ENCODE data around the gene AP3D1.
"Not testable (repeated sequence)": the region's sequence is repeated elsewhere in the genome, so short reads cannot be mapped to it uniquely, and the experiment has no call there.

The AP3D1 gene

DNA sequence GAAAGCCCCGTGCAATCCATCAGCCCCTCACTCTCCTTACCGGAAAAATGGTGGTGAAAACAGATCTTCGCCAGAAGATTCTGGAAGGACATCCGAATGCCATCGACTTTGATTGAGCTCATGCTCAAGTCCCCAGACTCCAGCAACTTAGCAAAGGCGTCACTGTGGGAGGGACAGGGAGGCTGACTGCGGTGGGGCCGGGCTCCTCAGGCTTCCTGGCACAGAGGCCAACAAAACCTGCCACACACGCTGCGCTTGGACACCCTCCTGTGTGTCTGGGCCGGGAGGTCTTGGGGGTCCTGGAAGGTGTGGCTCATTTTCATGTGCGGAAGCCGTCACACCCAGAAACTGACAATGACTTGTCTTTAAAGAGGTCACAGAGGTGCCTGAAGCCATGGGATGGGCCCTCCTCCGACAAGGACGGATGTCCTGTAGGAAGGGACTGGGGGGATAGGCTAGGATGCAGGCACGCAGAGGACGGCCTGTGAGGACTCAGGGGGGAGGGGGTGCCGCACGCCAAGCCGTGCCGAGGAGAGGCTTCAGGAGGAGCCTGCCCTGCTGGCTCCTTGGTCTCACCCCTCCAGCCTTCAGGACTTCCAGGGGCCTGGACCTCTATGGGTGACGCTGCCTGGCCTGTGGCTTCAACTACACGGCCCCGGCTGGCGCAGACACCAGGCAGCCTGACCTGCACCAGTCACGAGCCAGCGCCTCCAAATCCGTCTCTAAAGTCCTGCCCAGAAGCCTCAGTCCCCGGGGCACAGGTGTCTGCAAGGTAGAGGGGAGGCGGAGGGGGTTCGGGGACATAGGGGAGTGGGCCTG, 42.1 kb downstream of the AP3D1 start:
- DNase-seq (ENCODE audit: low spot score), result no peak

DNA sequence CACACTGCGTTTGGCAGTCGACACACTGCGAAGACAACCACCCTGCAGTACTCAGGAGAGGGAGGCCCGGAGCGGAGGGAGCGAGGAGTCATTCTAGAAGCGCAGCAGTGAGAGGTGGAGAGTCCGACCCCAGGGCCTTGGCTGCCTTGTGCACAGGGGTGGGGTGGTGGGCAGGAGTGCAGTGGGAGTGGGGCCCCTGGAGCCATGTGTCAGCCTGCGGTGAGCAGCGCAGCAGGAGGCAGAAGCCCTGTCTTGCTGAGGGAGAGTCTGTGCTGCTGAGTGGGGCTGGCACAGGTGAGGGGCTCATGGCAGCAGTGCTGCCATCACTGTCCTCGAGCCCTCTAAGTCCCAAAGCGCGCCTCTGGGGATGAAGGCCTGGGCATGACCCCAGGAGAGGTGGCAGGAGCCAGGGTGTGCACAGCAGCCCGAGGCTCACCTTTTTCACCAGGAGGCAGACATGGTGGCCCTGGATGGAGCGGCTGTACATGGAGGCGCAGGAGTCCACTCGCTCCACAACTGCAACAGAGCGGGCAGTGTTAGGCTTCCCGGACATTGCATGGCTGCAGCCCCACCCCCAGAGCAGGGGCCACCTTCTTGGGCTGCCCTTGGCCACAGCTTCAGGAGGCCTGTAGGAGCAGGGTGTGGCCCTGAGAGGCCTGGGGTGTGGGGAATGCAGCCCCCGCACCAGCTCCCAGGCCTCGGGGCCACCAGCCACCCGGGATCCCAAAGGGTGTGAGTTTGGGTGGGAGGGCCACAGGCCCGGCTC, 42.9 kb downstream of the AP3D1 start:
- no peak for DNase-seq (ENCODE audit: low spot score)

DNA sequence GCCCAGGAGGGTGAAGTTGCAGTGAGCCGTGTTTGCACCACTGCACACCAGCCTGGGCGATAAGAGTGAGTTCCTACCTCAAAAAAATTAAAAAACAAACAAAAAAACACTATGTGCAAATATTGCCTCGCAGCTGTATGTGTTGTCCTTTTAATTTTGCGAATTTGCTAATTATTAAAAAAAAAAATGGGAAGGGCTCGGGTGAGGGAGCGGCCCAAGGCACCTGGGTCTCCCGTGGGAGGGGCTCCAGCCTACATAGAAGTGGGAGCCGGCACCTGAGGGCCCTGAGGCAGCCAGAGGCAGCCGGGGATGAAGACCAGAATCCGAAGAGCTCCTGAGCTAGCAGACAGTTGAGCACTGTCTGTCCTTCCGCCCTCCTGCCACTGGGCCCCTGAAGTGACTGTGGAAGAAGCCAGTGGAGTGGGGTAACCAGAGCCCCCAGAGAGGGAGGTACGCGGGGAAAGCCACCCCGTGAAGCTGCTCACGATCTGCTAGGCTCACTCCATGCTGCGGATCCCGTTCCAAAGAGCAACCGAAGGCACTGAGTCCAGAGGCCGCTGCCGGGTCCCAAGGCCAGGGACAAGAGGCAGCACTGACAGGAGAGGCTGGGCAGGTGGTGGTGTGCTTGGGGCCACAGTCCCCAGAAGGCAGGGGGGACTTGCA, 48.2 kb downstream of the AP3D1 start:
- no peak for DNase-seq (ENCODE audit: low spot score)

DNA sequence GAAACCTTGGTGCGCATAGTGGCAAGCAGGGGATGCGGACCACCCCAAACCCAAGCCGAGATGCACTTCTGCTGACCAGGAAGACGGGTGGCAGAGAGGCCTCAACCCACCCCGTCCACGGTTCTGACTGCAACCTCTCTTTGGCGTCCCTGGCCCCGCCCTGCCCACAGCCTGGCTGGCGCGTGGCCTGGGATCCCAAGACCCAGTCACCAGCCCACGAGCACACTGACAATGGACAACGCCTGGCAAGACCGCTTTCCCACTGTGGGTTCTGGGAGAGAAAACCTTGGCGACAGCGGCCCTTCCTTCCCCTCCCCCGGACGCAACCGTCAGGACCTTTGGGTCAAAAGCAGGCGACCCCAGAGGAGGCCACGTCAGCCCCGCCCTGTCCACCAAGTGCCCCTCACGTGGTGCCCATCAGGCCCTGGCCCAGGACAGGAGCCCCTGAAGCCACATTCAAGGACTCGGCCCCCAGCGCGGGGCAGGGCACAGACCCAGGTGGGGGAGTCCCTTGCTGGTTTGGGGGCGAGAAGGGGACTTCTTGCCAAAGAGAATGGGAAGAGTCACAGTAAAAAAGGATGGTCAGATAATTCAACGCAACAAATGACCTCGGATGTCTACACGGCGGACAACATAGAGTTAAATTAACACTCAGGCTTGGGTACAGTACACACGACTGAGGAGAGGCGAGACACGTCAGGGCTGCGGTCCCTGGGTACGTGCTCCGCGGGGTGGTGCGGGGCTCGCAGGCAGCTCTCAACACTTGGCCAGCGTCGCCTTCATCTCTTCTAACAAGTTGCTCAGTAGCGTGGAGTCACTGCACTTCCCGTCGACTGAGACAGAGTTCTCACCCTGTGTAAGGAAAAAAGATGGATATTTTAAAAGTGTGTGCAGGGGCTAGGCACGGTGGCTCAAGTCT, 49.7 kb downstream of the AP3D1 start:
- no peak for DNase-seq (ENCODE audit: low spot score)

DNA sequence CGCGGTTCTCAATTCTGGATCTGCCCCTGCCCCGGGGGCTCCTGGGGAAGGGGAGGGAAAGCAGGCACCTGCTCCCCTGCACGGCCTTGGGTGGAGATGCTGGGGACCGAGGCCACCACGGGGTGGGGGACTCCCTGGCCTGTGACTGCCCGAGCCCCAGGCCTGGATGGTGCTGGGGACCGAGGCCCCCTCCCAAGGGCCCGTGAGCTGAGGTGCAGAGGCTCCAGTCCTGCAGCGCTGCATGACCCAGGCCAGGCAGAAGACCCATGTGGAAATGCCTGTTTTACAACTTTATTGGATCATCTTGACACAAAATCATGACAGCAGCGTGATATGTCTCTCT, 50.7 kb downstream of the AP3D1 start:
- no peak for DNase-seq (ENCODE audit: low spot score)

DNA sequence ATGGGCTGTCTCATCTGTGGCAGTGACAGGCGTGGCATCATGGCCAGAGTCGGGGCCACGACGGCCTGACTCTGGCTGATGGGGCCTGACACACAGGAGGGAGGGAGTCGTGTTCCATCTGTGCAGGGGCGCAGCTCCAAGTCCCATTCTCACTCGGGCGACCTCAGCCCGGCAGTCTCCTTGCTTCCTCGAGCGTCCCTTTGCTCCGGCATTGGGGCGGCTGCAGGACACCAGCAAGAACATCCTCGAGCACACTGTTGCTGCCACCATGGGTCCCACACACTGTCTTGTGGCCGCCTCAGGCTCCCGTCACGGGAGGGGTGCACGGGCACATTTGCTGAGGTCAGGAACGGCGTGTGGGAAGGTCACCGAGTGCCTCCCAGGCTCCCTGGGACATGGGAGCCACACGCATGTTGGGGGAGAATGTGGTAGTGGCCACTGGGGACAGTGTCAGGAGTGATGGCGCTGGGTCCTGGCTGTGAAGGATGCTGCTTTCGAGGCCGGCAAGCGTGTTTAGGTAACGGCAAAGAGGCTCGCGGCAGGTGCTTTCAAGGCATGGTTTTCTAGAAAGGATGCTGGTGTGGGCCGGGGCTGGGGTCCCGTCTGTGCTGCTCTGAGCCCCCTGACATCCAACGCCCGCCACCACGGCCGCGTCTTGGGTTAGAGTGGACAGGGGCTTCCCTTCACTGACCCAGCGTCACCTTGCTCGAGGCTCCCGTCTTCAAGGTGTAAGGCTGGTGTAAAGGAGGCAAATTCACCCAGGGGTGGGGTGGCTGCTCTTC, 51.2 kb downstream of the AP3D1 start:
- no peak for DNase-seq (ENCODE audit: low spot score)

DNA sequence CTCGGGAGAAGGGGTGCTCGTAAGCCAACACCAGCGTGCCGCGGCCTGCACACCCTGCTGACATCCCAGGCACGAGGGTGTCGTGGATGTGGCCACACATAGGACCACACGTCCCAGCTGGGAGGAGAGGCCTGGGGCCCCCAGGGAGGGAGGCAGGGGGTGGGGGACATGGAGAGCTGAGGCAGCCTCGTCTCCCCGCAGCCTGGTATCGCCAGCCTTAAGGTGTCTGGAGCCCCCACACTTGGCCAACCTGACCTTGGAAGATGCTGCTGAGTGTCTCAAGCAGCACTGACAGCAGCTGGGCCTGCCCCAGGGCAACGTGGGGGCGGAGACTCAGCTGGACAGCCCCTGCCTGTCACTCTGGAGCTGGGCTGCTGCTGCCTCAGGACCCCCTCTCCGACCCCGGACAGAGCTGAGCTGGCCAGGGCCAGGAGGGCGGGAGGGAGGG, 52.3 kb downstream of the AP3D1 start:
- no peak for DNase-seq (ENCODE audit: low spot score)

DNA sequence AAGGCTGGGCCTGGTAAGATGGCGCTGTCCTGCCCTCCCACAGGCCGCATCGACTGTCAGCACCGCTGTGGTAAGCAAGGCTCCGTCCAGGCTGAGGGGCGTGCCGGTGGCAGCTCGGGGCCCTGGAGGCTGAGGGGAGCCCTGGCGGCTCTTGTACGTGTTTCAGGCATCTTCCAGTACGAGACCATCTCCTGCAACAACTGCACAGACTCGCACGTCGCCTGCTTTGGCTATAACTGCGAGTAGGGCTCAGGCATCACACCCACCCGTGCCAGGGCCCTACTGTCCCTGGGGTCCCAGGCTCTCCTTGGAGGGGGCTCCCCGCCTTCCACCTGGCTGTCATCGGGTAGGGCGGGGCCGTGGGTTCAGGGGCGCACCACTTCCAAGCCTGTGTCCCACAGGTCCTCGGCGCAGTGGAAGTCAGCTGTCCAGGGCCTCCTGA, 53.5 kb downstream of the AP3D1 start:
- no peak for DNase-seq (ENCODE audit: low spot score)

DNA sequence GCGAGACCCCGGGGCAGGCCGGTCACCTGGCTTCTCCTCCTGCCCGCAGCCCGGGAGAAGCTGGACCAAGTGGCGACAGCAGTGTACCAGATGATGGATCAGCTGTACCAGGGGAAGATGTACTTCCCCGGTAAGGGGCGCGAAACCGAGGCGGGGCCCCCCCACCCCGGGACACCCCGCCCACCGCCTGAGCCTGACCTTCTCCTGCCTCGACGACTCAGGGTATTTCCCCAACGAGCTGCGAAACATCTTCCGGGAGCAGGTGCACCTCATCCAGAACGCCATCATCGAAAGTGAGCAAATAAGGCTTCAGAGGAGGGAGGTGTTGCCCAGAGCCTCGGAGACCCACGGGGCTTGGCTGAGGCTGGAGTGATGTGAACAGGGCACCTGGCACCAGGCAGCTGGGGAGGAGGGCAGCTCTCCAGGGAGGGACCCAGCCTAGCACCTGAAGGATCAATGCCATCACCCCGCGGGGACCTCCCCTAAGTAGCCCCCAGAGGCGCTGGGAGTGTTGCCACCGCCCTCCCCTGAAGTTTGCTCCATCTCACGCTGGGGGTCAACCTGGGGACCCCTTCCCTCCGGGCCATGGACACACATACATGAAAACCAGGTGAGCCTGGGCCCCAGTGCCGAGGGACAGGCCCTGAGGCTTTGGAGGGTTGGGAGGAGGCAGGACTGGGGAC, 54.0 kb downstream of the AP3D1 start:
- DNase-seq (ENCODE audit: low spot score), result no peak

DNA sequence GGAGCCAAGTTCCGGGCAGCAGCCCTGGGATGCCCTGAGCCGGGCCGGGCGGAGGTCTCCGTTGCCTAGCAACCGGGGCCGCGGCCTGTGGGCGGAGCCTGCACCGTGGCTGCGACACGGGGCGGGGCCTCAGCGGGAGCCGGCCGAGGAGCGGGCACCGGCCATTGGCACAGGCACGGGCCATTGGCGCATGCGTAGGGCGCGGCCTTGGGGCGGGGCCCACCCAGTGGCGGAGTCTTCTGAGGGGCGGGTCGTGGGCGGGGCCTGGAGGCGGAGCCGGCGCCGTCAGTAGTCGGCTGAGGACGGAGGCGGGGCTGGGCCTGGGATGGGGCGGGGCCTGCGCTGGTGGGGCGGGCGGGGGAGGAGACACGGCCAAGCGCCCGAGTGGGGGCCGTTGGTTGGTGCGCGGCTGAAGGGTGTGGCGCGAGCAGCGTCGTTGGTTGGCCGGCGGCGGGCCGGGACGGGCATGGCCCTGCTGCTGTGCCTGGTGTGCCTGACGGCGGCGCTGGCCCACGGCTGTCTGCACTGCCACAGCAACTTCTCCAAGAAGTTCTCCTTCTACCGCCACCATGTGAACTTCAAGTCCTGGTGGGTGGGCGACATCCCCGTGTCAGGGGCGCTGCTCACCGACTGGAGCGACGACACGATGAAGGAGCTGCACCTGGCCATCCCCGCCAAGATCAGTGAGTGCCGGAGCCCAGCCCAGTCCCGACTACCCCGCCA, 54.7 kb downstream of the AP3D1 start, which contains the start of gene IZUMO4:
TSS of gene IZUMO4 (plus strand) at position 436 of the 723 bp plus-strand sequence. CDS start at position 467, 31 bp downstream.
- DNase-seq (ENCODE audit: low spot score), result peak; percentile 95

DNA sequence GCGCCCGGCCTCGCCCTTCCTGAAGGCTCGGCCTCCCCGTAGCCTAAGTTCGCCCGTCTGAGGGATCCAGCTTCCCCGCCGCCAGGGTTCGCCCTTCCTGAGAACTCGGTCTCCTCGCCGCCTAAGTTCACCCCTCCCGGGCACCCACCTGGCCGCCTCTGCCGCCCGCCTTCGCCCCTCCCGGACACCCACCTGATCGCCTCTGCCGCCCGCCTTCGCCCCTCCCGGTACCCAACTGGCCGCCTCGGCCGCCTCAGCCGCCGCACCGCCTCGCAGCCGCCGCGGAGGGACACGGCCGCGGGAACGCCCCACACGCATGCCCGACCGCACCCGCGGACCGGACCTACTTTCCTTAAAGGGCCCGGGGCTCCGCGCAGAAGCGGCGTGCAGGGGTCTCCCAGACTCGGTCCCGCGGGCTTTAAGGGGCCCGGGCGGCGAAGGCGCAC, 55.3 kb downstream of the AP3D1 start, which contains the start of gene MOB3A:
TSS of gene MOB3A (minus strand) at position 293 of the 446 bp plus-strand sequence. CDS start 17,766 bp downstream, outside the sequence.
- DNase-seq (ENCODE audit: low spot score), result peak; percentile 91

DNA sequence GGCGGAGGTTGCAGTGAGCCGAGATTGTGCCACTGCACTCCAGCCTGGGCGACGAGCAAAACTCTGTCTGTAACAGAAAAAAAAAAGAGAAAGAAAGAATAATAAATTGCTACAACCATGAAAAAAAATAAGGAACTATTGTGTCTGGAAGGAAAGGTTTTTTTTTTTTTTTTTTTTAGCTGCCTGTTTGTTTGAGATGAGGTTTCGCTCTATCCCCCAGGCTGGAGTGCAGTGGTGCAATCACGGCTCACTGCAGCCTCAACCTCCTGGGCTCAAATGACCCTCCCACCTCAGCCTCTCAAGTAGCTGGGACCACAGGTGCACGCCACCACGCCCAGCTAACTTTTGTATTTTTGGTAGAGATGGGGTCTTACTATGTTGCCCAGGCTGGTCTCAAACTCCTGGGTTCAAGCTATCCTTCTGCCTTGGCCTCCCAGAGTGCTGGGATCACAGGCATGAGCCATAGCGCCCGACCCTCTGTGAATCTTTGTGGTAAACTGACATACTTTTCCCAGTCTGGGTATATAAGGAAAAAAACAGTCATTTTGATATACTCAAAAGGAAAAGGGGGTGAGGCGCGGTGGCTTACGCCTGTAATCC, 59.3 kb downstream of the AP3D1 start:
- not testable (repeated sequence) for DNase-seq (ENCODE audit: low spot score)

DNA sequence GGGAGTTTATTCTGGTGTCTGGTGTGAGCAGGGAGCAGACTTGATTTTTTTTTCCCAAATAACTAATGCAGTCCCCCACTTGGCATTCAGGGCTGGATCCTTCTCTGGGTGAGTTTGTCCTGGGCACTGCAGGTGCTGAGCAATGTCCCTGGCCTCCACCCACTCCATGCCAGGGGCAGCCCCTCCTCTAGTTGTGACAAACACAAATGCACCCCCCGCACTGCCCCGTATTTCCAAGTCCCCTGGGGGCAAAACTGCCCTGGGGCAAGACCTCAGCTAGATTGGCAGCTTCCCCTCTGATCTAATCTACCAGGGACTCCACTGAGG, 61.7 kb downstream of the AP3D1 start:
- DNase-seq (ENCODE audit: low spot score), result no peak

DNA sequence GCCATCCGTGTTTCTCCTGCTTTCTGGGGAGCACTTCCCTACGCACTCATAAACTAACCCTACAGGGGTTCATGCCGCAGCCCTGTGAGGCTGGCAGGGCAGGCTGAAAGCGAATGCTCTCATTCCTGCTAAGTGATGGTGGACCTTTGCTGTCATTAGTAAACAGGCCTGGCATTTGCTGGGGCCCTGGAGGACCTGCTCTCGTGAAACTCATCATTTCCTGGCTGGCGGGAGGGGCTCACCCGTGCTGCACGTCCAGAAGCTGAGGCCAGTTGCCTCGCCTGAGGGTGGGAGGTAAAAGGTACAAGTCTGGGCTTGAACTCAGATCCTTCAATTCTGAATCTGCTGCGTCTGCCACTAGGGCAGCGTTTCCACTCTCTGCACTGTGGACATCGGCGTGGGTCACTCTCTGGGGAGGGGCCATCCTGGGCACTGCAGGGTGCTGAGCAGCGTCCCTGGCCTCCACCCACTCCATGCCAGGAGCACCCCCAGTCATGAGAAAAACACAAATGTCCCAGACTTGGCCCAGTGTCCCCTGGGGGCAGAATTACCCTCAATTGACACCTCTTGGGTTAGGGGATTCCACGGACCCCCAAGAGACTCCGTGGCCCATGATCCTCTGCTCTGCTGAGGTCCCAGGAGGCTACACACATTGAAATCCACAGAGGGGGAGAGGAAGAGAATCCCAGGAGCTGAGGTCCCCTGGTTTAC, 62.2 kb downstream of the AP3D1 start:
- DNase-seq (ENCODE audit: low spot score), result no peak

DNA sequence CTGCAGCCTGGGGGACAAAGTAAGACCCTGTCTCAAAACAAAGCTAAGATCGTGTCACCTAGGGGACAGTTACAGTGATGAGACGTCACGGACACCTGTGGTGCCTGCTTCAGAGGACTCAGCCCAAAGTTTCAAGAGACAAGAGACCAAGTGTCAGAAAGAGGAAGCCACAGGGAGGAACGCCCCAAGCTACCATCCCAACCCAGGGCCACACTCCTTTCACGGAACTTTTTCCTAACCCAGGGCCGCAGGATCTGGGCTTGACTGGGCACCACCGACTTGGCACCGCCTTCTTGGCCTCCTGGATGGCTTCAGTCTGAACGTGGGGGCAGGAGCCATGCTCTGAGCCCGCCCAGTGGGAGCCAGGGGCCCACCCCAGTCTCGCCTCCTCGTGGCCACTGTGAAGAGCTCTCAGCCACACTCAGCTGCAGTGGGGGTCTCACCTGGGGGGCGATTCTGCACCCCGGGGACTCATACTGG, 63.7 kb downstream of the AP3D1 start:
- DNase-seq (ENCODE audit: low spot score), result no peak

DNA sequence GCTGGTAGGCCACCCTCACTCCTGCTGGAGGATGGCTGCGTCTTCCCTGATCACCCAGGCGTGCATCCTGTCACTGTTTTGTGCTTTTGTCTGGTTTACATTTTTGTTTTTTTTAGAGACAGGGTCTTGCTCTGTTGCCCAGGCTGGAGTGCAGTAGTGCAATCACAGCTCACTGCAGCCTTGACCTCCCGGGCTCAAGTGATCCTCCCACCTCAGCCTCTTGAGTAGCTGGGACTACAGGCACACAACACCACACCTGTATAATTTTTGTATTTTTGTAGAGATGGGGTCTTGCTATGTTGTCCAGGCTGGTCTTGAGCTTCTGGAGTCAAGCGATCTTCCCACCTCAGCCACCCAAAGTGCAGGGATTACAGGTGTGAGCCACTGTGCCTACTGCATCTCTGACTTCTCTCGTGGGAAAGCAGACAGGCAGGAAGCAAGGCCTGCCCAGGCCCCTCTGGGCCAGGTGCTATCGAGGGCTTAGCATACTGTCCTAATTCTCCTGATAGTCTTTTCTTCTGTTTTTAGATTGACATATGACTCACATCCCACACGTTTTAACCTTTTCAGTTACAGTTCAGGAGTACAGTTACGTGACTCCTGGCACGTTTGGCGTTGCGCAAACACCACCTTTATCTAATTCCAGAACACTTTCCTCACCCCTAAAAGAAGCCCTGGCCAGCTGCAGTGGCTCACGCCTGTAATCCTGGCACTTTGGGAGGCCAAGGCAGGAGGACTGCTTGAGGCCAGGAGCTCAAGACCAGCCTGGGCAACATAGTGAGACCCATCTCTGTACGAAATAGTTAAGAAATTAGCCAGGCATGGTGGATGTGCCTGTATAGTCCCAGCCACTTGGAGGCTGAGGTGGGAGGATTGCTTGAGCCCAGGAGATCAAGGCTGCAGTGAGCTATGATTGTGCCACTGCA, 64.4 kb downstream of the AP3D1 start:
- not testable (repeated sequence) for DNase-seq (ENCODE audit: low spot score)
